HG03571 (cell line): ENCODE measurements around the gene C20orf144.

Source experiments
- ATAC-seq: cut with Tn5 transposase; IDR thresholded peaks from one replicate; pipeline ENCODE4 v1.9.1; 2021; ENCODE audit not compliant: unreplicated experiment

C20orf144 gene

DNA sequence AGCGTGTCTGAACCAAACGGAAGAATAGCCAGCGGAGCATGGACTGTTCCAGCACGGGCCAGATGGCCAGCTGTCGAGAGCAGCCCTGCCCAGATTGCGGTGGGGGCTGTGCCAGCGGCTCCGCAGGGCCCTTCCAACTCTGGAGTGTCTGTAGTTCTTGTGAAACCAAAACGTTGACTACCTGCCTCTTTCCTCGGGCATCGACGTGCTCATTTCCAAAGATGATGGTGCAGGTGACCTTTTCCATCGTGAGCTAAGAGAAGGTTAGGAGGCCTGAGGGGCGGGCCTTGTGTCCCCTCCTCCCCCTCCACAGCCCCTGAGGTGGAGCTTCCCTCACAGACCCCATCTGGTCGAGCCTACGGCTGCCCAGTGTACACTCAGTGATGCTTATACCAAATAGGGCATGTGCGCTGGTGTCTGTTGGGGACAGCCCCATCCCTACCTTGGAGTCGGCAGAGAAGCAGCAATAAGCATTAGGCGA is 12.9 kb upstream of the C20orf144 start:
- no peak for ATAC-seq

- no peak for ATAC-seq
These were observed 11.9 kb upstream of the C20orf144 start for GRCh38 chr20:33650111-33650752.

GRCh38 chr20:33650753-33651561 is 11.2 kb upstream of the C20orf144 start:
- ATAC-seq: no peak

- no peak for ATAC-seq
These were observed 10.5 kb upstream of the C20orf144 start for GRCh38 chr20:33651562-33652048.

DNA sequence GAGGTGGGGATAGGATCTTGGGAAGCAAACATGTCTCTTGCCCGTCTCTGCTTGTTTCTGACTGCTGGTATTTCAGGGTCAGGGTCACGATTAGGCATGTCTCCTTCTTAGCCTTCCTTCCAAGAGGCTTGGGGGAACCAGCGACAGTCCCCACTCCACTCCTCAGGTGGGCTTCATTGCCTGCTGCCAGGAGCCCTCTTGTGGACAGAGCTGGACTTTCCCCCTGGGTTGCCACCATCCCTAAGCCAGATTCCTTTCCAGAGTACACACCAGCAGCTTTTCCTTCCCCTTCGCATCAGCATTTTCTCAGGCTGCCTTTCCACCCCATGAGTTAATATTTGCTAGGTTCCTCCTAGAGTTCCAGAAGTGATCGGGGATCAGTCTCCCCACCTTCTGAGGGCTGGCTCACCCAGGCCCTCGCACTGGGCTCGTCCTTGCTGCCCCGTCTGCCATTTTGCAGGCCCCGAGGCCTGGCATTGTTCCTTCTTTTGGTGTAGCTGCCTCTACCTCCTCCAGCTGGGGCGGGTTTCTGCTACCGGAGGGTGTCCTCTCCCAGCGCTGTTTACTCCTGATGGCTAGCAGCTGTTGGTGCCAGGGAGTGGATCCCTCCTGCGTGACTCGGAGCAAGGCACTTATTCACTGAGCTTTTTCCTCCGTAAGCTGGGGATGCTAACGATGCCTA is 8.8 kb upstream of the C20orf144 start:
- no peak for ATAC-seq

DNA sequence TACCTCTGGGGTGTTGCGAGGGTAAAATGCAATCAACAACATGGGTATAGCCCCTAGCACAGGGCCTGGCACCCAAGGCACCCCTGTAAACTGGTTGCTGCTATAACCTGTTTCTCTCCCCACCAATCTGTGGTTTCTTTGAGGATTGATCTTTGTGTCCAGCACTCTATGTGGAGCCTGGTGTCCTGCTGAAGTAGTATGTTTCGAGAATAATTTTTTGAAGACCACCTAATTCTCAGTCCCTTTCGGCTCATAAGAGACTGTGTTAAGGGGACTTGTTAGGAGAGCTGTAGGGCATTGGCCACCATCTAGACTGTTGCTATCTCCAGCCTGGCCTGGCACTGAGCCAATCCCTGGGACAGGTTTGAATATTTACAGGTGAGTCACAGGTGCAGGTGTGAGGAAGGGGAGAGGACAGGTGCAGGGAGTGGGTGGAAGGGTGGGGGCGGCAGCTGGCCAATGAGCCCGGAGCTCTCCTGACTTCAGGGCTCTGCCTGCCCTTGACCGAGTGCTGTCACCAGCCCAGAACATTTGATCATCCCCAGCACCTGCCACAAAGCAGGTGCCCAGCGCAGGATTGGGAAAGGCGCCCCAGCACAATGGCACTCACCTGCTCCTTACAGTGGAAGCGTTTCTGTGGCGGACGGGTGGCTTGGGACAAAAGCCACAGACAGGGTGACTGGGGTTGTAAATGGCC is 8.1 kb upstream of the C20orf144 start:
- no peak for ATAC-seq

GRCh38 chr20:33654680-33655161 is 7.4 kb upstream of the C20orf144 start:
- ATAC-seq: no peak

DNA sequence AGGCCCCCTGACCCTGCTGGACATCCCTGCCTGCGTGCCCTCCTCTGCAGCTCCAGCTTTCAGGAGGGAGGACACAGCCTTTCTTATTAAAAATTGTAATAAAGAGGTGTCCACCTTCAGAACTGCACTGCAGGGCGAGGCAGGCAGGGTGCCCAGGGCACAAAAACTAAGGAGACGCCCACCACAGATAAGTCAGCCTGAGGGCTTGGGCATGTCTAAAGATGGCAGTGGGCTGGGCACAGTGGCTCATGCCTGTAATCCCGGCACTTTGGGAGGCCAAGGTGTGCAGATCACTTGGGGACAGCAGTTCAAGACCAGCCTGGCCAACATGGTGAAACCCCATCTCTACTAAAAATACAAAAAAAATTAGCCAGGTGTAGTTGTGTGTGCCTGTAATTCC is 7.0 kb upstream of the C20orf144 start:
- no peak for ATAC-seq

DNA sequence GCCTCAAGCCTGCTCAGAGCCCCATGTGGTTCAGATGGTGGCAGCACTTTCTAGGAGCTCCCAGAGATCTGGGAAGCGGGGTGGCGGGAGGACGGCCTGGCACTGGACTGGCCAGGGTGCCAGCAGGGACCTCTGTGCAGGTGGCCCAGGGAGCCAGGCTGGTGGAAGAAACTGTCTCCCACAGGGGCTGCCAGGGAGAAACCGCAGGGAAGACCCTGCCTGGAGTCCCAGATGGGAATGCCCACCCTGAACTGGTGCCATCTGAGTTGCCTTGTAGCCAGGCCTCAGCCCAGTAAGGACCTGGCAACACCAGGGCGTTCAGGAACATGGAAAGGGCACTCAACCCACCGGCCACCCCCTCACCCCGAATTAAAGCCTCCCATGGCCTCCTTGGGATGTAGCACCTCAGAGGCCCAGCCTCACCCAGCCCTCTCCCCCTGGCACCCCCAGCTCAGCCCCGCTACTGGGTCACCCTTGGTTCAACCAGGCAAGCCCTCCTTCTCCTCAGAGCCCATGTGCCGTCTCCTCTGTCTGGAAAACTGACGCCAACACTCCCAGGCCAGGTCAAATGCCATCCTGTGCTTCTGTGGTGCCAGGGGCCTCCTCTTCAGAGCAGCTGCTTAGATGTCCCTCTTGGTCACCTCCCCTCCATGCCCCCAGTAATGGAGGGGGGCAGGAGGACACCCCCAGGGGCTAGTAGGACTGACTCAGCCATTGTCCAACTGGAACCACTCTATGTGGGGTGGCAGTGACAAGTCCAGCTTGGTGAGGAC is 5.9 kb upstream of the C20orf144 start:
- no peak for ATAC-seq

- ATAC-seq: no peak
These were observed 5.1 kb upstream of the C20orf144 start for GRCh38 chr20:33656783-33657703.

- ATAC-seq: no peak
These were observed 4.4 kb upstream of the C20orf144 start for GRCh38 chr20:33657704-33658095.

GRCh38 chr20:33658510-33658909 is 3.6 kb upstream of the C20orf144 start:
- ATAC-seq: no peak

GRCh38 chr20:33658929-33659328 is 3.2 kb upstream of the C20orf144 start:
- ATAC-seq: no peak

DNA sequence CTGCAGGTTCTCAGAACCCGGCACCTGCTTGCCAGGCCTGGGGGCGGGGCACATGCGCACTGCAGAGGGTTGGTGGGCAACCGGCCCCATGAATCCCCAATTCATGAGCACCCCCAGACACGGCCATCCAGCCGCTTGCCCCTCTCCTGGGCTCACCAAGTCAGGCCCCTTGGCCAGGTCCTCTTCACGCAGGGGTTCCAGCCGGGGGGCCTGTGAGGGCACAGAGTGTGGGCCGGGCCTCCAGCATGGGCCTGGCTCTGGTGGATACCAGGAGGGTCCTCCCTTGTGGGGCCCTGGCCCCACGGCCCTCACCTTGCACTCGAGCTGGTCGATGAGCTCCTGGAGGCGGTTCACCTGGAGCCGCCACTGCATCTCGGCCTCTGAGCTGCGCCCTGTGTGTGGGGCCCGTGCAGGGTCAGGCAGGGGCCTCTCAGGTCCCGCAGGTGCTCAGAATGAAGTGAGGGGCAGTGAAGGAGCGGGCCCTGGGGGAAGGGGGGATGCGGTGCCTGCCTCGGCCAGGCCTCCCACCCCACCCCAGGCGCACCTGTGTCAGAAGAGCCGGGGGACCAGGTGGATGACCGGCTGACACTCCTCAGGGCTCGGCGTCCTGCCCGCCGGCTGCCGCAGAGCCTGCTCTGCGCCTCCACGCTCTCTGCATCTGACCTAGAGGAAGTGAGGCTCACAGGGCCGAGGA is 2.6 kb upstream of the C20orf144 start:
- no peak for ATAC-seq

- no peak for ATAC-seq
These were observed 2.0 kb upstream of the C20orf144 start for GRCh38 chr20:33660035-33660684.

DNA sequence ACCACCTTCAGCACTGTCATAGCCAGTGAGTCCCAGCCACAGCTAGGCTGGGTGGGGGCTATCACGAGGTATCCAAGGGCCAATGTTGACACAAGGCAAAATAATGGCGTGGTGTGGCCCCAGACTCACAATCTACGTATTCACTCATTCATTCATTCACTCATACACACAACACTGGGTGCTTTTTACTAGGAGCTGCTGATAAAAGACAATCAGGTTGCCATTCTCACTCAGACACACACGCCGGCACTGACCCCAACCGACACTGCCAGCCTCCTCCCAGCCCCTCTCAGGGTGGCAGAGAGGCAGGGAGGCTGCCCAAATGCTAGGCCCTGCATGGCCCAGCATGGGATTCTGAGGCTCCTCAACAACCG is 1.5 kb upstream of the C20orf144 start:
- no peak for ATAC-seq

DNA sequence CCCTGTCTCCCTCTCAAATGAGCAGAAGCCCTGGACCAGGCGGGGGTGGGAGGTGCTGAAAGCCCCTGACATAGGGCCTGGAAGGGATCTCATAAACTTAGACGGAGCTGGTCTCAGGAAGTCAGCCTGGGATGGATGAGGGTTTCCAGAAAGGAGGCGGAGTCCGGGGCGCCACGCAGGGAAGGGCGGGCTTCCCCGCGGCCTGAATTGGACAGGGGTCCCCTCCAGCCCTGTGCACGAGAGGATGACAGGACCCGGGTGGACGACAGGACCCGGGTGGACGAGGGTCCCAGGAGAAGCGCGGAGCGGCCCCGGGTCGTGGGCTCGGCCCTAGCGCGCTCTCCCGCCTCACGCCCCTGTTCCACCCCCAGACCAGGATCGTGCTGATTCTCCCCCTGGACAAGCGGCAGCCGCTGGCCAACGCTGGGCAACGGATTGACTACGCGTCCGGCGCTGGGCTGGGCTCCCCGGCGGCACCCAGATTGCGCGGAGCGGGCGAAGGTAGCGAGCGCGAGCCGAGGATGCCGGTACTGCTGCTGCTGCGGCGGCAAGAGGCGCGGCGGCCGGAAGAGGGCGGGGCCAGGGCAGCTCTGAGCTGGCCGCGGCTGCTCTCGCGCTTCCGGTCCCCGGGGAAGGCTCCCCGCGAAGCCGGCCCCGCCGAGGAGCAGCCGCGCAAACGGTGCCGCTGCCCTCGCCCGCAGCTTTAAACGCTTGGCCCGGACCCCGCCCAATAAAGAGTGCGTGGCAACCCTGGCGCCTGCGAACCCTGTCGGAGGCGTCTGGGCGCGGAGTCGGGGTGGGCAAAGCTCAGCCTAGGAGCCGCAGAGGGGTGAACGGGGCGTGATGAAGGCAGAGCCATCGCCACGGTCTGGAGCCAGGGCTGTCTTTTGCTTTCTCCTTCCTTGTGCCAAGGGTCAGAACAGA is 1.3 kb downstream of the C20orf144 start:
- peak; percentile 45 for ATAC-seq
